Measurements from ENCODE around the gene SLC4A1.

Gene SLC4A1

GRCh38 chr17:44314869-44315661, 47.1 kb upstream of the SLC4A1 start:
- Histone ChIP-seq H2BK12ac (ENCODE audit: low read length) (peak overlapping the region; percentile 73), H3K79me1 (ENCODE audit: low read depth, low read length) (no peaks in the 10 kb centered on the region), H2AFZ (ENCODE audit: low read length) (peak overlapping the region; percentile 79), H3K4ac (ENCODE audit: low read length) (no peak overlapping the region), H3K27me3 (ENCODE audit: control insufficient read depth in 3 of 3, insufficient read depth in 3 of 3, low read depth in 1 of 3, low read length in 3 of 3) (peaks cover 6 to 68% (median 29%) of the 10 kb centered on the region in 3 experiments), H3K9me3 (replicated peaks in 1 of 2; ENCODE audit: control insufficient read depth in 2 of 2, insufficient read depth in 1 of 2, low read depth in 1 of 2, low read length in 2 of 2) (peaks cover 0 to 4% of the 10 kb centered on the region in 2 donors), H3K9ac (ENCODE audit: low read depth, low read length, poor library complexity) (peak overlapping the region; percentile 83), H2AK5ac (ENCODE audit: low read depth, low read length) (peak overlapping the region; percentile 68), H2BK15ac (ENCODE audit: low read length) (no peak overlapping the region), H3K4me1 (ENCODE audit: control insufficient read depth in 2 of 2, insufficient read depth in 1 of 2, low read depth in 1 of 2, low read length in 2 of 2) (peaks cover 4 to 16% of the 10 kb centered on the region in 2 donors), H3K4me2 (ENCODE audit: insufficient read depth, low read length, poor library complexity, severe bottlenecking) (peak overlapping the region; percentile 83), H3K23ac (ENCODE audit: low read depth, low read length, poor library complexity) (peak overlapping the region; percentile 40), H3K36me3 (replicated peaks in 1 of 2; ENCODE audit: control insufficient read depth in 2 of 2, insufficient read depth in 2 of 2, low read length in 2 of 2) (peaks cover 5 to 9% of the 10 kb centered on the region in 2 donors), H4K91ac (ENCODE audit: low read depth, low read length, poor library complexity) (no peak overlapping the region), H3K27ac (replicated peaks; ENCODE audit: low read length) (no peak overlapping the region), H2BK5ac (ENCODE audit: low read length) (peak overlapping the region; percentile 24), H3K14ac (ENCODE audit: low read length) (peak overlapping the region; percentile 56), H3K4me3 (ENCODE audit: low read length in 2 of 2) (peak overlapping the region; percentile 37 to 78), H2BK120ac (ENCODE audit: low read depth, low read length) (no peak overlapping the region), H4K8ac (ENCODE audit: low read depth, low read length) (no peak overlapping the region), H3K18ac (ENCODE audit: low read length) (peak overlapping the region; percentile 89)
- WGBS, 2 donors (ENCODE audit: extremely low coverage in 2 of 2, insufficient read length in 2 of 2, insufficient replicate concordance in 1 of 2): no CpG with 5 or more reads among the region's 81 CpGs
- DNase-seq (ENCODE audit: low spot score): no peak

GRCh38 chr17:44314524-44314868, 46.6 kb upstream of the SLC4A1 start:
- H3K18ac ChIP-seq (ENCODE audit: low read length): no peak overlapping the region
- no peak overlapping the region for H2AFZ ChIP-seq (ENCODE audit: low read length)
- peaks cover 4 to 16% of the 10 kb centered on the region in 2 donors for H3K4me1 ChIP-seq (ENCODE audit: control insufficient read depth in 2 of 2, insufficient read depth in 1 of 2, low read depth in 1 of 2, low read length in 2 of 2)
- H3K9ac ChIP-seq (ENCODE audit: low read depth, low read length, poor library complexity): no peak overlapping the region
- no CpG with 5 or more reads among the region's 11 CpGs for WGBS, 2 donors (ENCODE audit: extremely low coverage in 2 of 2, insufficient read length in 2 of 2, insufficient replicate concordance in 1 of 2)
- no peak overlapping the region for H3K4me2 ChIP-seq (ENCODE audit: insufficient read depth, low read length, poor library complexity, severe bottlenecking)
- no peak for DNase-seq (ENCODE audit: low spot score)
- peak overlapping the region; percentile 68 for H2AK5ac ChIP-seq (ENCODE audit: low read depth, low read length)
- H2BK5ac ChIP-seq (ENCODE audit: low read length): peak overlapping the region; percentile 24
- no peak overlapping the region for H4K91ac ChIP-seq (ENCODE audit: low read depth, low read length, poor library complexity)
- H4K8ac ChIP-seq (ENCODE audit: low read depth, low read length): no peak overlapping the region
- H3K9me3 ChIP-seq (replicated peaks in 1 of 2; ENCODE audit: control insufficient read depth in 2 of 2, insufficient read depth in 1 of 2, low read depth in 1 of 2, low read length in 2 of 2): peaks cover 0 to 4% of the 10 kb centered on the region in 2 donors
- H2BK12ac ChIP-seq (ENCODE audit: low read length): no peak overlapping the region
- no peak overlapping the region for H2BK120ac ChIP-seq (ENCODE audit: low read depth, low read length)
- H3K14ac ChIP-seq (ENCODE audit: low read length): no peak overlapping the region
- H3K4ac ChIP-seq (ENCODE audit: low read length): no peak overlapping the region
- no peak overlapping the region for H2BK15ac ChIP-seq (ENCODE audit: low read length)
- peaks cover 1 to 3% of the 10 kb centered on the region in 2 donors for H3K36me3 ChIP-seq (replicated peaks in 1 of 2; ENCODE audit: control insufficient read depth in 2 of 2, insufficient read depth in 2 of 2, low read length in 2 of 2)
- peaks cover 6 to 74% (median 30%) of the 10 kb centered on the region in 3 experiments for H3K27me3 ChIP-seq (ENCODE audit: control insufficient read depth in 3 of 3, insufficient read depth in 3 of 3, low read depth in 1 of 3, low read length in 3 of 3)
- H3K23ac ChIP-seq (ENCODE audit: low read depth, low read length, poor library complexity): peak overlapping the region; percentile 40
- peaks cover 2% of the 10 kb centered on the region for H3K79me1 ChIP-seq (ENCODE audit: low read depth, low read length)
- no peak overlapping the region for H3K27ac ChIP-seq (replicated peaks; ENCODE audit: low read length)
- no peak overlapping the region for H3K4me3 ChIP-seq (ENCODE audit: low read length in 2 of 2)

- Histone ChIP-seq H3K14ac (ENCODE audit: low read length) (no peak overlapping the region), H2AFZ (ENCODE audit: low read length) (no peak overlapping the region), H3K79me1 (ENCODE audit: low read depth, low read length) (peaks cover 2% of the 10 kb centered on the region), H3K18ac (ENCODE audit: low read length) (peak overlapping the region; percentile 77), H3K4ac (ENCODE audit: low read length) (no peak overlapping the region), H2BK12ac (ENCODE audit: low read length) (no peak overlapping the region), H2BK120ac (ENCODE audit: low read depth, low read length) (no peak overlapping the region), H3K4me3 (ENCODE audit: low read length in 2 of 2) (no peak overlapping the region), H3K9me3 (replicated peaks in 1 of 2; ENCODE audit: control insufficient read depth in 2 of 2, insufficient read depth in 1 of 2, low read depth in 1 of 2, low read length in 2 of 2) (peaks cover 0 to 4% of the 10 kb centered on the region in 2 donors), H3K27me3 (ENCODE audit: control insufficient read depth in 3 of 3, insufficient read depth in 3 of 3, low read depth in 1 of 3, low read length in 3 of 3) (peaks cover 6 to 78% (median 30%) of the 10 kb centered on the region in 3 experiments), H3K36me3 (replicated peaks in 1 of 2; ENCODE audit: control insufficient read depth in 2 of 2, insufficient read depth in 2 of 2, low read length in 2 of 2) (no peaks in the 10 kb centered on the region), H3K4me2 (ENCODE audit: insufficient read depth, low read length, poor library complexity, severe bottlenecking) (no peak overlapping the region), H2BK5ac (ENCODE audit: low read length) (peak overlapping the region; percentile 18), H2AK5ac (ENCODE audit: low read depth, low read length) (no peak overlapping the region), H4K91ac (ENCODE audit: low read depth, low read length, poor library complexity) (no peak overlapping the region), H3K4me1 (ENCODE audit: control insufficient read depth in 2 of 2, insufficient read depth in 1 of 2, low read depth in 1 of 2, low read length in 2 of 2) (peaks cover 4 to 17% of the 10 kb centered on the region in 2 donors), H4K8ac (ENCODE audit: low read depth, low read length) (no peak overlapping the region), H2BK15ac (ENCODE audit: low read length) (no peak overlapping the region), H3K23ac (ENCODE audit: low read depth, low read length, poor library complexity) (no peak overlapping the region), H3K9ac (ENCODE audit: low read depth, low read length, poor library complexity) (no peak overlapping the region), H3K27ac (replicated peaks; ENCODE audit: low read length) (no peak overlapping the region)
- DNase-seq (ENCODE audit: low spot score): no peak
- WGBS, 2 donors (ENCODE audit: extremely low coverage in 2 of 2, insufficient read length in 2 of 2, insufficient replicate concordance in 1 of 2): no CpG with 5 or more reads among the region's 7 CpGs
Observed at GRCh38 chr17:44314031-44314430, 46.1 kb upstream of the SLC4A1 start.

GRCh38 chr17:44312396-44313104, 44.6 kb upstream of the SLC4A1 start:
- no peaks in the 10 kb centered on the region for H3K36me3 ChIP-seq (replicated peaks in 1 of 2; ENCODE audit: control insufficient read depth in 2 of 2, insufficient read depth in 2 of 2, low read length in 2 of 2)
- no peak overlapping the region for H2BK120ac ChIP-seq (ENCODE audit: low read depth, low read length)
- no peak overlapping the region for H3K14ac ChIP-seq (ENCODE audit: low read length)
- no peak overlapping the region for H2AFZ ChIP-seq (ENCODE audit: low read length)
- H4K91ac ChIP-seq (ENCODE audit: low read depth, low read length, poor library complexity): no peak overlapping the region
- no peak overlapping the region for H4K8ac ChIP-seq (ENCODE audit: low read depth, low read length)
- H3K4ac ChIP-seq (ENCODE audit: low read length): no peak overlapping the region
- no peak overlapping the region for H3K4me3 ChIP-seq (ENCODE audit: low read length in 2 of 2)
- no peak overlapping the region for H3K27ac ChIP-seq (replicated peaks; ENCODE audit: low read length)
- no peak overlapping the region for H2BK15ac ChIP-seq (ENCODE audit: low read length)
- DNase-seq (ENCODE audit: low spot score): no peak
- H3K18ac ChIP-seq (ENCODE audit: low read length): no peak overlapping the region
- WGBS, 2 donors (ENCODE audit: extremely low coverage in 2 of 2, insufficient read length in 2 of 2, insufficient replicate concordance in 1 of 2): no CpG with 5 or more reads among the region's 17 CpGs
- H3K9me3 ChIP-seq (replicated peaks in 1 of 2; ENCODE audit: control insufficient read depth in 2 of 2, insufficient read depth in 1 of 2, low read depth in 1 of 2, low read length in 2 of 2): peaks cover 0 to 4% of the 10 kb centered on the region in 2 donors
- peaks cover 8 to 20% of the 10 kb centered on the region in 2 donors for H3K4me1 ChIP-seq (ENCODE audit: control insufficient read depth in 2 of 2, insufficient read depth in 1 of 2, low read depth in 1 of 2, low read length in 2 of 2)
- H2BK5ac ChIP-seq (ENCODE audit: low read length): no peak overlapping the region
- H2AK5ac ChIP-seq (ENCODE audit: low read depth, low read length): no peak overlapping the region
- no peak overlapping the region for H2BK12ac ChIP-seq (ENCODE audit: low read length)
- H3K23ac ChIP-seq (ENCODE audit: low read depth, low read length, poor library complexity): no peak overlapping the region
- H3K4me2 ChIP-seq (ENCODE audit: insufficient read depth, low read length, poor library complexity, severe bottlenecking): no peak overlapping the region
- H3K9ac ChIP-seq (ENCODE audit: low read depth, low read length, poor library complexity): no peak overlapping the region
- H3K27me3 ChIP-seq (ENCODE audit: control insufficient read depth in 3 of 3, insufficient read depth in 3 of 3, low read depth in 1 of 3, low read length in 3 of 3): peaks cover 6 to 77% (median 30%) of the 10 kb centered on the region in 3 experiments
- H3K79me1 ChIP-seq (ENCODE audit: low read depth, low read length): peaks cover 2% of the 10 kb centered on the region
